ENCODE results near the gene GHITM. TPM values are rescaled to one million over a fixed set of nuclear protein-coding genes. Genes with fewer than 3 reads are reported as not detected.

GHITM gene
- total RNA-seq, 1 donor from 2014 or later, result 114 TPM

- Mint-ChIP-seq H3K36me3 (no peaks in the 10 kb centered on the region), H3K9me3 (no peaks in the 10 kb centered on the region), H3K4me1 (ENCODE audit: unreplicated experiment) (no peaks in the 10 kb centered on the region), H3K27me3 (peaks cover 76% of the 10 kb centered on the region), H3K27ac (no peak overlapping the region), H3K4me3 (no peak overlapping the region)
- TF ChIP-seq CTCF (conservative IDR thresholded peaks at IDR 0.05), result no peak
- DNase-seq (ENCODE audit: extremely low spot score, unreplicated experiment), result no peak
These were observed 58.3 kb downstream of the GHITM start for GRCh38 chr10:84197643-84198042.

DNA sequence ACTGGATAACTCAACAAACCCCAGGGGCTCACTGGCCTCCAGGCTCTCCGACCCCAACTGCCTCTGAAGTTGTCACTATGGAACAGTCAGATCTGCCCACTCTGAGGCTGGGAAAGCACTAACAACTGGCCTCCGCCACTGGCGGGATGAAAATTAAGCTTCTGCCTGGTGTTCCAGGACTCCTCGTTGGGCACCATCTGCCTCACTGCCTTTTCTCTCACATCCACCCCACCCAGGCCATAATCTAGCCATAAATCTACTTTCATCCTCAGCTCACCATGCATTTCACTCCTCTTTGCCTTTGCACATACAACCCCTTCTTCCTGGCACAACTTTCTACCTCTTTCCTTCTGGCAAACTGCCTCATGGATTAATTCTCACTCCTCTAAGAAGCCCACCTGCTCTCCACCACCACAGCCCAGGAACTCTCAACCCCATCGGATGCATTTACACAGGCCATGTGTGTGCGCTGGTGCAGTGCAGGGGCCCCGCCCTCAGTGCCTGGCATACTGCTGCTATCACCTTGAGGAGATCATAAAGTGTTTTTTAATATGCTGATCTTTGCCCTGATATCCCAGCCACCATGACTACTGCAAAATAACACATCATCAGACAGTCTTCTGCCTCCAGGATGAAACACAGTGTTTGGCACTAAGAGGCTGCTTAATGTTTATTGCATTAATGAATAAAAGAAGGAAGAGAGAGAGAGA, 59.1 kb downstream of the GHITM start:
- Mint-ChIP-seq H3K9me3 (no peaks in the 10 kb centered on the region), H3K4me3 (no peak overlapping the region), H3K27ac (no peak overlapping the region), H3K36me3 (no peaks in the 10 kb centered on the region), H3K4me1 (ENCODE audit: unreplicated experiment) (no peaks in the 10 kb centered on the region), H3K27me3 (peaks cover 68% of the 10 kb centered on the region)
- DNase-seq (ENCODE audit: extremely low spot score, unreplicated experiment), result no peak
- TF ChIP-seq CTCF (conservative IDR thresholded peaks at IDR 0.05), result no peak

GRCh38 chr10:84200537-84201243, 61.4 kb downstream of the GHITM start:
- H3K9me3 Mint-ChIP-seq, result no peaks in the 10 kb centered on the region
- no peaks in the 10 kb centered on the region for H3K4me1 Mint-ChIP-seq (ENCODE audit: unreplicated experiment)
- H3K36me3 Mint-ChIP-seq, result no peaks in the 10 kb centered on the region
- DNase-seq (ENCODE audit: extremely low spot score, unreplicated experiment), result no peak
- H3K27me3 Mint-ChIP-seq, result peaks cover 57% of the 10 kb centered on the region
- no peak for TF ChIP-seq CTCF (conservative IDR thresholded peaks at IDR 0.05)
- no peak overlapping the region for H3K4me3 Mint-ChIP-seq
- no peak overlapping the region for H3K27ac Mint-ChIP-seq

- no peak overlapping the region for H3K4me3 Mint-ChIP-seq
- H3K27me3 Mint-ChIP-seq, result peaks cover 53% of the 10 kb centered on the region
These were observed 61.9 kb downstream of the GHITM start for GRCh38 chr10:84201244-84201606.

DNA sequence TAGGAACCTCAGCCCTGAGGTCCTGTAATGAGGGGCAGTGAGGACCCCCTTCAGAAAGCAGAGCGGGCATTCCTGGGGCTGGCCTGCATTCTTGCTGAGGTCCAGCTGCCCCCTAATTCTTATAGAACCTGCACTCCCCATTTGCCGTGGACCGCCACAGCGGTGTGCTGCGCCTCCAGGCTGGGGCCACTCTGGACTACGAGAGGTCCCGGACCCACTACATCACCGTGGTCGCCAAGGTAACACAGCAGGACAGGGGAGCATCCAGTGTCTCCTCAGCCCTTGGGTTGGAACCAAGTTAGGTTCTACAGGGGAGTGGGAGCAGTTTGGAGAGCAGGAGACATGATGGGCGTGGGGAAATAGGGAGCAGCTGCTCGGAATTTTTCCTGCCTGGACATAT, 62.4 kb downstream of the GHITM start:
- H3K27ac Mint-ChIP-seq, result no peak overlapping the region
- peaks cover 52% of the 10 kb centered on the region for H3K27me3 Mint-ChIP-seq
- no peak for DNase-seq (ENCODE audit: extremely low spot score, unreplicated experiment)
- H3K36me3 Mint-ChIP-seq, result no peaks in the 10 kb centered on the region
- H3K4me3 Mint-ChIP-seq, result no peak overlapping the region
- H3K9me3 Mint-ChIP-seq, result no peaks in the 10 kb centered on the region
- TF ChIP-seq CTCF (conservative IDR thresholded peaks at IDR 0.05), result no peak
- H3K4me1 Mint-ChIP-seq (ENCODE audit: unreplicated experiment), result no peaks in the 10 kb centered on the region

More at GRCh38 chr10:84201244-84201606, 61.9 kb downstream of the GHITM start:
- Mint-ChIP-seq H3K9me3 (no peaks in the 10 kb centered on the region), H3K4me1 (ENCODE audit: unreplicated experiment) (no peaks in the 10 kb centered on the region), H3K36me3 (no peaks in the 10 kb centered on the region), H3K27ac (no peak overlapping the region)
- no peak for DNase-seq (ENCODE audit: extremely low spot score, unreplicated experiment)
- TF ChIP-seq CTCF (conservative IDR thresholded peaks at IDR 0.05), result no peak
